KOPT-K1 (cell line): ENCODE results near the gene TTBK2.

Source experiments
- H3K27ac ChIP-seq: fragments of 200-600 bp; sonication (generic); 2 replicates; pipeline ENCODE4 v1.5.1; 2016; ENCODE audit warnings: antibody characterized with exemption, mild to moderate bottlenecking, low read depth, low read length; ENCODE audit not compliant: poor library complexity, severe bottlenecking
- H3K36me3 ChIP-seq: fragments of 200-600 bp; sonication (generic); 2 replicates; pipeline ENCODE4 v1.5.1; 2017; ENCODE audit warnings: antibody characterized with exemption, mild to moderate bottlenecking, low read length, moderate library complexity; ENCODE audit not compliant: insufficient read depth
- H3K9me3 ChIP-seq: fragments of 200-600 bp; sonication (generic); 2 replicates; pipeline ENCODE4 v1.5.1; 2017; ENCODE audit warnings: antibody characterized with exemption, low read length, mild to moderate bottlenecking; ENCODE audit not compliant: insufficient read depth, poor library complexity, severe bottlenecking

The TTBK2 gene

GRCh38 chr15:42724276-42724675, 196.3 kb downstream of the TTBK2 start:
- Histone ChIP-seq H3K9me3 (no peaks in the 10 kb centered on the region), H3K27ac (no peak overlapping the region), H3K36me3 (peaks cover 99% of the 10 kb centered on the region)

DNA sequence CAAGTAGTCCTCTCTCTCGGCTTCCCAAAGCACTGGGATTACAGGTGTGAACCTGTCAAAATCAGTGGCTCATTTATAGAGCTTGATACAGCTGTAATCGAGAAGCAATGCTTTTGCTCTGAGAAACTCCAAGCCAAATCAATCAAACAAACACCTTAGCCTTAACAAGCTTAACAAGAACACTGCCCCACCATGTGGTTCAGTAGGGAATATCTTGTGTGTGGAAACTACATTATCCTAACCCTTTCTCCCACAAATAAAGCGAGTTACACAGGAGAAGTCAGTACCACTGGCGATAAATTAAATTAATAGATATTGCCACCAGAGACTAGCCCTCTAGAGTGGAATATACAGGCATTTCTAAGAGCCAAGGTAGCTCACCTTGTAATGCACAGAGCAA, 197.5 kb downstream of the TTBK2 start:
- Histone ChIP-seq H3K9me3 (no peaks in the 10 kb centered on the region), H3K27ac (no peak overlapping the region), H3K36me3 (peaks cover 90% of the 10 kb centered on the region)

DNA sequence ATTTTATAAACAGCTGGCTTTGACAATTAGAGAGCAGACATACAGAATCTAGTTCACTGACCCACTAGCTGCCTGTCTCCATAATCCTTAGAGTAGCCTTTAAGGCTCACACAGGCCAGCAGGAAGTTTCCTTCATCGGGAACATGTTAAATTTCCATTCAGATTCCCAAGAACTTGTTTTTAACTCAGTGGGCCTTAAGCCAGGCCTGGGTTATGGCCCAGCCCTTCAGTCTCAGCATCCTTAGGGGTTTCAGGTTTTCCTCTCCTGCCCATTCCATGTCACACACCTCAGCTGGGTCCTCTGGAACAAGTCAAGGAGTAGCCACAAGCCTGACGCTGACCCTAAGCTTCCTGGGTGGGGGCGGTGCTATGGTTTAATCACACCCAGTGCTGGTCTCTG, 198.7 kb downstream of the TTBK2 start:
- no peak overlapping the region for H3K27ac ChIP-seq
- H3K36me3 ChIP-seq, result peaks cover 79% of the 10 kb centered on the region
- no peaks in the 10 kb centered on the region for H3K9me3 ChIP-seq

GRCh38 chr15:42721016-42721415, 199.6 kb downstream of the TTBK2 start:
- H3K27ac ChIP-seq, result no peak overlapping the region
- peaks cover 70% of the 10 kb centered on the region for H3K36me3 ChIP-seq
- H3K9me3 ChIP-seq, result no peaks in the 10 kb centered on the region

DNA sequence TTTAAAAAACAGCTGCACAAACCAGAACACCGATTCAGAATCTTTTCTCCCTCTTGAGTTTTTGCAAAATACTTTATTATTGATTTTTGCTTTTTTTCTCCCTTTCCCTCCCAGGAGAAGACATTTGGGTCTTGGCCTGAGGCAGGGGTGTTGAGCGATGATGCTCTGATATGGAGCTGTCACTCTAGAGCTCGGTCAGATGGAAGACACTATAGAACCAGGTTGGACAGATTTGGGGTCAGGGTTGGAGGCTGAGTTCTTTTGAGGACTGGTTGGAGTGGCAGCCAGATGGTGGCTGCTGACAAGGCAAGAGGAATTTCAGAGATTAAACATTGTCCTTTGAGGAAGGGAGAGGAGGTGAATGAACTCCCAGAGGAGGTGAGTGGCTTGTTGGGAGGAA, 200.5 kb downstream of the TTBK2 start:
- Histone ChIP-seq H3K27ac (no peak overlapping the region), H3K9me3 (no peaks in the 10 kb centered on the region), H3K36me3 (peaks cover 60% of the 10 kb centered on the region)

DNA sequence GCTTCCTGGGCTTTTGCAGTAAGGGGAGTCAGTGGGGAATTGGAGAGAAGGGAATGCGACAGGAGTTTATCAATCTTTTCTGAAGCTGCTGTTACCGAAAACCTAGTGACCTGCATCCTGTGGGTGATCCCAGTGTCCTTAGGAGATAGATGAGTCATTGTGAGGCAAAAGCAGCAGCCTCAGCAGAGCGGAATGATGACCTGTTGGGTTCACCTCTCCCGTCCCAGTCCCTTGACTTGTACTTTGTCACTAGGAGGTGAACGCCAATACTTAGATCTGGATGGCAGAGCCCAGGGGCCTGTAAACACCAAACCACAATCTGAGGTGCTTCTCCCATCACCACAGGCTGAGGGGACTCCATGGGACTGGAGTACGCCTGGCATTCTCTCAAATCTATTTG, 201.5 kb downstream of the TTBK2 start:
- Histone ChIP-seq H3K9me3 (no peaks in the 10 kb centered on the region), H3K36me3 (peaks cover 50% of the 10 kb centered on the region), H3K27ac (no peak overlapping the region)

GRCh38 chr15:42716626-42717025, 204.0 kb downstream of the TTBK2 start:
- Histone ChIP-seq H3K9me3 (no peaks in the 10 kb centered on the region), H3K27ac (no peak overlapping the region), H3K36me3 (peaks cover 26% of the 10 kb centered on the region)

- Histone ChIP-seq H3K9me3 (no peaks in the 10 kb centered on the region), H3K27ac (no peak overlapping the region), H3K36me3 (peaks cover 21% of the 10 kb centered on the region)
These were observed 204.5 kb downstream of the TTBK2 start for GRCh38 chr15:42716125-42716524.

- no peak overlapping the region for H3K27ac ChIP-seq
- H3K9me3 ChIP-seq, result no peaks in the 10 kb centered on the region
- no peaks in the 10 kb centered on the region for H3K36me3 ChIP-seq
These were observed 208.0 kb downstream of the TTBK2 start for GRCh38 chr15:42712584-42712983.

- Histone ChIP-seq H3K27ac (no peak overlapping the region), H3K36me3 (no peaks in the 10 kb centered on the region), H3K9me3 (no peaks in the 10 kb centered on the region)
These were observed 208.8 kb downstream of the TTBK2 start for GRCh38 chr15:42711746-42712145.

- no peaks in the 10 kb centered on the region for H3K36me3 ChIP-seq
- no peaks in the 10 kb centered on the region for H3K9me3 ChIP-seq
- no peak overlapping the region for H3K27ac ChIP-seq
These were observed 209.9 kb downstream of the TTBK2 start for GRCh38 chr15:42710662-42711061.

- Histone ChIP-seq H3K36me3 (no peaks in the 10 kb centered on the region), H3K9me3 (no peaks in the 10 kb centered on the region), H3K27ac (no peak overlapping the region)
These were observed 212.6 kb downstream of the TTBK2 start for GRCh38 chr15:42707873-42708544.

GRCh38 chr15:42707068-42707467, 213.5 kb downstream of the TTBK2 start:
- no peaks in the 10 kb centered on the region for H3K9me3 ChIP-seq
- no peak overlapping the region for H3K27ac ChIP-seq
- no peaks in the 10 kb centered on the region for H3K36me3 ChIP-seq

- Histone ChIP-seq H3K36me3 (no peaks in the 10 kb centered on the region), H3K9me3 (no peaks in the 10 kb centered on the region), H3K27ac (no peak overlapping the region)
These were observed 215.2 kb downstream of the TTBK2 start for GRCh38 chr15:42705336-42705735.

- Histone ChIP-seq H3K27ac (no peak overlapping the region), H3K36me3 (no peaks in the 10 kb centered on the region), H3K9me3 (no peaks in the 10 kb centered on the region)
These were observed 216.1 kb downstream of the TTBK2 start for GRCh38 chr15:42704492-42704926.

GRCh38 chr15:42696626-42697025, 224.0 kb downstream of the TTBK2 start:
- H3K27ac ChIP-seq, result no peak overlapping the region
- H3K9me3 ChIP-seq, result no peaks in the 10 kb centered on the region
- no peaks in the 10 kb centered on the region for H3K36me3 ChIP-seq
